Hepatocyte (in vitro differentiated cells): ENCODE measurements around the gene GMIP.

Experiments
- EZH2 ChIP-seq: fragments of 200-600 bp; sonication (generic); IDR thresholded peaks from 2 replicates; pipeline ENCODE4 v1.6.1; 2016; ENCODE audit warnings: antibody characterized with exemption, mild to moderate bottlenecking, borderline replicate concordance
- TF ChIP-seq, protein P1 (sequence below): fragments of 200-600 bp; sonication (generic); IDR thresholded peaks from 2 replicates; pipeline ENCODE4 v1.5.1; 2016; ENCODE audit warnings: antibody characterized with exemption, mild to moderate bottlenecking; ENCODE audit not compliant: poor library complexity

DNA sequence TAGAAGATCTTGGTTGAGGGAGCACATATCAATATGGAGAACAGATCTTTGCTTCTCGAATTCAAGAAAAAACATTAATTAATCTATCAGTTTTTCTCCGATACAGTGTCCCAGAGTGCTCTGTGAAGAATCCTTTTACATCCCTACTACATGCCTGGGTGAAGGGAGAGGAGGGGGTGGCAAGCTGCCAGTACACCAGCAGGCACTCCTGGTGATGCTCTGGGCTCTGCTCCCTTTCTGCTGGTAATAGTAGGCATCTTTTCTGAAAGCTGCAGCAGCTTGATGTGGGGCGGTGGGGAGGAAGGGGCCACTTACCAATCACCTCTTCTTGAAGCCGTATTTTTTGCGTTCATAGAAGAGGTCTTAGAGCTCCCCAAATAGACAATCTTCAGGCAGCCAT is 55.7 kb downstream of the GMIP start:
- TF ChIP-seq, protein P1, sequence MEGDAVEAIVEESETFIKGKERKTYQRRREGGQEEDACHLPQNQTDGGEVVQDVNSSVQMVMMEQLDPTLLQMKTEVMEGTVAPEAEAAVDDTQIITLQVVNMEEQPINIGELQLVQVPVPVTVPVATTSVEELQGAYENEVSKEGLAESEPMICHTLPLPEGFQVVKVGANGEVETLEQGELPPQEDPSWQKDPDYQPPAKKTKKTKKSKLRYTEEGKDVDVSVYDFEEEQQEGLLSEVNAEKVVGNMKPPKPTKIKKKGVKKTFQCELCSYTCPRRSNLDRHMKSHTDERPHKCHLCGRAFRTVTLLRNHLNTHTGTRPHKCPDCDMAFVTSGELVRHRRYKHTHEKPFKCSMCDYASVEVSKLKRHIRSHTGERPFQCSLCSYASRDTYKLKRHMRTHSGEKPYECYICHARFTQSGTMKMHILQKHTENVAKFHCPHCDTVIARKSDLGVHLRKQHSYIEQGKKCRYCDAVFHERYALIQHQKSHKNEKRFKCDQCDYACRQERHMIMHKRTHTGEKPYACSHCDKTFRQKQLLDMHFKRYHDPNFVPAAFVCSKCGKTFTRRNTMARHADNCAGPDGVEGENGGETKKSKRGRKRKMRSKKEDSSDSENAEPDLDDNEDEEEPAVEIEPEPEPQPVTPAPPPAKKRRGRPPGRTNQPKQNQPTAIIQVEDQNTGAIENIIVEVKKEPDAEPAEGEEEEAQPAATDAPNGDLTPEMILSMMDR = no peak
- TF ChIP-seq EZH2 = no peak
